NCI-H748 (cell line): ENCODE results near the gene TACO1.

Source experiments
- DNase-seq: peaks from one replicate; lab custom pipeline; 2025; ENCODE audit not compliant: unreplicated experiment; lab: John Stamatoyannopoulos, UW

Gene TACO1

GRCh38 chr17:63598281-63598680 is 2.4 kb upstream of the TACO1 start:
- DNase-seq = no peak

GRCh38 chr17:63601439-63602371 is 1.0 kb downstream of the TACO1 start:
- peak; percentile 32 for DNase-seq

GRCh38 chr17:63609816-63610573 is 9.3 kb downstream of the TACO1 start:
- no peak for DNase-seq

GRCh38 chr17:63610854-63611253 is 10.2 kb downstream of the TACO1 start:
- no peak for DNase-seq

GRCh38 chr17:63611354-63611753 is 10.7 kb downstream of the TACO1 start:
- no peak for DNase-seq

GRCh38 chr17:63613663-63614062 is 13.0 kb downstream of the TACO1 start:
- DNase-seq = no peak

- no peak for DNase-seq
These were observed 20.6 kb downstream of the TACO1 start for GRCh38 chr17:63621229-63621683.

GRCh38 chr17:63621684-63622573 is 21.2 kb downstream of the TACO1 start, which contains the start of gene MAP3K3:
Gene MAP3K3, plus strand, starts transcription at chr17:63622417. Its CDS starts 343 bp downstream, at chr17:63622760.
- DNase-seq = peak; percentile 100

- DNase-seq = peak; percentile 68
These were observed 22.1 kb downstream of the TACO1 start for GRCh38 chr17:63622574-63623390.

- no peak for DNase-seq
These were observed 23.3 kb downstream of the TACO1 start for GRCh38 chr17:63623786-63624530.

- no peak for DNase-seq
These were observed 23.8 kb downstream of the TACO1 start for GRCh38 chr17:63624531-63624880.

GRCh38 chr17:63626551-63627180 is 26.0 kb downstream of the TACO1 start:
- DNase-seq = no peak

GRCh38 chr17:63629627-63630026 is 28.9 kb downstream of the TACO1 start:
- no peak for DNase-seq

- DNase-seq = no peak
These were observed 30.4 kb downstream of the TACO1 start for GRCh38 chr17:63631062-63631461.

GRCh38 chr17:63631626-63632025 is 30.9 kb downstream of the TACO1 start:
- no peak for DNase-seq

- DNase-seq = no peak
These were observed 33.0 kb downstream of the TACO1 start for GRCh38 chr17:63633742-63634141.

- no peak for DNase-seq
These were observed 33.5 kb downstream of the TACO1 start for GRCh38 chr17:63634163-63634562.

- no peak for DNase-seq
These were observed 34.1 kb downstream of the TACO1 start for GRCh38 chr17:63634816-63635215.

- no peak for DNase-seq
These were observed 34.6 kb downstream of the TACO1 start for GRCh38 chr17:63635290-63635689.
